ENCODE data around the gene VSTM2L. TPM values are rescaled to one million over a fixed set of nuclear protein-coding genes. Genes with fewer than 3 reads are reported as not detected.
"Not testable (repeated sequence)": the region's sequence is repeated elsewhere in the genome, so short reads cannot be mapped to it uniquely, and the experiment has no call there.

Gene VSTM2L
- total RNA-seq (2022), result 0.71 and 2.8 TPM in 2 replicates
- percentile 27 among the genes with signal in this experiment for Bru-seq, nascent RNA
- BruChase-seq, experiment 1, labeled RNA remaining after a 6-hour chase, result percentile 17 among the genes with signal in this experiment
- percentile 19 among the genes with signal in this experiment for BruChase-seq, experiment 2, labeled RNA remaining after a 2-hour chase
- long read RNA-seq, partial matches to known transcripts, result 0 of 2 reads
- long read RNA-seq, other reads (novel, unspliced or antisense), result 1 of 2 reads

- peak within 1 kb of the TSS; percentile 55 for H3K4me3 Mint-ChIP-seq (ENCODE audit: low read depth, unreplicated experiment)
Measured at GRCh38 chr20:37902504-37903313, at the start of gene VSTM2L. Gene VSTM2L, plus strand, starts transcription at chr20:37903127. Its CDS starts 224 bp downstream, at chr20:37903351.

GRCh38 chr20:37853823-37854375 lies 49.0 kb upstream of the VSTM2L start:
- Mint-ChIP-seq H3K4me1 (ENCODE audit: low read depth, unreplicated experiment) (no peaks in the 10 kb centered on the region), H3K36me3 (ENCODE audit: insufficient read depth, unreplicated experiment) (no peaks in the 10 kb centered on the region), H3K27me3 (ENCODE audit: unreplicated experiment) (no peaks in the 10 kb centered on the region), H3K27ac (ENCODE audit: unreplicated experiment) (no peak overlapping the region), H3K9me3 (ENCODE audit: low read depth, unreplicated experiment) (no peaks in the 10 kb centered on the region), H3K4me3 (ENCODE audit: low read depth, unreplicated experiment) (no peak overlapping the region)
- DNase-seq, result no peak
- CTCF ChIA-PET, result interaction anchor here (0.6 kb wide), 1 partner anchor 445 kb away, joined by 4 read pairs; no protein-coding TSS in a partner anchor
- no TSS peak for BruUV-seq (replicated peaks)
- intact Hi-C loops (cut with micrococcal nuclease; ENCODE audit: unreplicated experiment), result no loop called here
- no peak for TF ChIP-seq CTCF (IDR thresholded peaks at IDR 0.05; ENCODE audit: unreplicated experiment)

More at GRCh38 chr20:37902504-37903313, at the start of gene VSTM2L:
- Mint-ChIP-seq H3K4me1 (ENCODE audit: low read depth, unreplicated experiment) (peaks cover 7% of the 10 kb centered on the region), H3K9me3 (ENCODE audit: low read depth, unreplicated experiment) (no peaks in the 10 kb centered on the region), H3K27me3 (ENCODE audit: unreplicated experiment) (peaks cover 89% of the 10 kb centered on the region), H3K36me3 (ENCODE audit: insufficient read depth, unreplicated experiment) (peaks cover 5% of the 10 kb centered on the region), H3K27ac (ENCODE audit: unreplicated experiment) (no peak within 1 kb of the TSS)
- CTCF ChIA-PET, result no interaction called here
- no TSS peak for BruUV-seq (replicated peaks)
- TF ChIP-seq CTCF (IDR thresholded peaks at IDR 0.05; ENCODE audit: unreplicated experiment), result no peak
- intact Hi-C loops (cut with micrococcal nuclease; ENCODE audit: unreplicated experiment), result loop anchor here (1.0 kb wide), 2 partner anchors 87 to 91 kb away; no protein-coding TSS in a partner anchor
- peak; percentile 55 for DNase-seq

GRCh38 chr20:37856034-37856433 lies 46.9 kb upstream of the VSTM2L start:
- H3K27ac Mint-ChIP-seq (ENCODE audit: unreplicated experiment); intact Hi-C loops (cut with micrococcal nuclease; ENCODE audit: unreplicated experiment); H3K4me3 Mint-ChIP-seq (ENCODE audit: low read depth, unreplicated experiment); DNase-seq; BruUV-seq (replicated peaks); H3K27me3 Mint-ChIP-seq (ENCODE audit: unreplicated experiment); H3K9me3 Mint-ChIP-seq (ENCODE audit: low read depth, unreplicated experiment); H3K36me3 Mint-ChIP-seq (ENCODE audit: insufficient read depth, unreplicated experiment); H3K4me1 Mint-ChIP-seq (ENCODE audit: low read depth, unreplicated experiment): not testable (repeated sequence)
- CTCF ChIA-PET, result interaction anchor here (0.6 kb wide), 1 partner anchor 31 kb away, joined by 3 read pairs; no protein-coding TSS in a partner anchor

- no peak overlapping the region for H3K27ac Mint-ChIP-seq (ENCODE audit: unreplicated experiment)
- CTCF ChIA-PET, result interaction anchor here (0.8 kb wide), 1 partner anchor 9 kb away, joined by 3 read pairs; no protein-coding TSS in a partner anchor
Measured at GRCh38 chr20:37856932-37857660, 45.8 kb upstream of the VSTM2L start.

More at GRCh38 chr20:37856932-37857660, 45.8 kb upstream of the VSTM2L start:
- Mint-ChIP-seq H3K4me3 (ENCODE audit: low read depth, unreplicated experiment) (no peak overlapping the region), H3K9me3 (ENCODE audit: low read depth, unreplicated experiment) (no peaks in the 10 kb centered on the region), H3K36me3 (ENCODE audit: insufficient read depth, unreplicated experiment) (peaks cover 5% of the 10 kb centered on the region), H3K27me3 (ENCODE audit: unreplicated experiment) (no peaks in the 10 kb centered on the region), H3K4me1 (ENCODE audit: low read depth, unreplicated experiment) (no peaks in the 10 kb centered on the region)
- BruUV-seq (replicated peaks), result no TSS peak
- no peak for TF ChIP-seq CTCF (IDR thresholded peaks at IDR 0.05; ENCODE audit: unreplicated experiment)
- DNase-seq, result no peak
- intact Hi-C loops (cut with micrococcal nuclease; ENCODE audit: unreplicated experiment), result no loop called here
